ENCODE data around the gene ATAD3B.
A peak's percentile ranks its signal among the peaks of the same experiment; 100 is the strongest.
"Not testable (repeated sequence)": the region's sequence is repeated elsewhere in the genome, so short reads cannot be mapped to it uniquely, and the experiment has no call there.

Gene ATAD3B

DNA sequence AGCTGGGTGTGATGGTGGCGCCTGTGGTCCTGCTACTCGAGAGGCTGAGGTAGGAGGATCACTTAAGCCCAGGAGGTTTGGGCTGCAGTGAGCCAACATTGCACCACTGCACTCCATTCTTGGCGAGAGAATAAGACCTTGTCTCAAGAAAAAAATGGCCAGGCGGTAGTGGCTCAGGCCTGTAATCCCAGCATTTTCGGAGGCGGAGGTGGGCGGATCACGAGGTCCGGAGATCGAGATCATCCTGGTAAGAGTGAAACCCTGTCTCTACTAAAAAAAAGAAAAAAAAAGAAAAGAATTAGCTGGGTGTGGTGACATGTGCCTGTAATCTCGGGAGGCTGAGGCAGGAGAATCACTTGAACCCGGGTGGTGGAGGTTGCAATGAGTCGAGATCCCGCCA, 11.3 kb downstream of the ATAD3B start:
- DNase-seq, result no peak

GRCh38 chr1:1483714-1484113, 12.1 kb downstream of the ATAD3B start:
- no peak for DNase-seq

GRCh38 chr1:1484976-1485750, 13.6 kb downstream of the ATAD3B start:
- not testable (repeated sequence) for DNase-seq

- not testable (repeated sequence) for DNase-seq
These were observed 14.3 kb downstream of the ATAD3B start for GRCh38 chr1:1485755-1486317.

DNA sequence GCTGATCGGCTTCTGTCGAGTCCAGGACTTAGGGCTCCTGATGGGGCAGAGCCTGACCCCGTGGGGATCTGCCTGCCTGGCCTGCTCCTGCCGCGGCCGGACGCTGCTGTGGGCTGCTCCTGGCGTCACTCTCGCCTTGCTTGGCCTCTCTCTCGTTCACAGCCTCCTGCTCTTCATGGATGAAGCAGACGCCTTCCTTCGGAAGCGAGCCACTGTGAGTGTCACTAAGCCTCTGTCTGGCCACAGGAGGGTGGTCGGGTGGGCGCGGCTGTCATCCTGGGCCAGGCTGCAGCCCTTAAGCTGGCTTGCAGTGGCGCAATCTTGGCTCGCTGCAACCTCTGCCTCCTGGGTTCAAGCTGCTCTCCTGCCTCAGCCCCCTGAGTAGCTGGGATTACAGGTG, 16.1 kb downstream of the ATAD3B start:
- DNase-seq, result no peak

DNA sequence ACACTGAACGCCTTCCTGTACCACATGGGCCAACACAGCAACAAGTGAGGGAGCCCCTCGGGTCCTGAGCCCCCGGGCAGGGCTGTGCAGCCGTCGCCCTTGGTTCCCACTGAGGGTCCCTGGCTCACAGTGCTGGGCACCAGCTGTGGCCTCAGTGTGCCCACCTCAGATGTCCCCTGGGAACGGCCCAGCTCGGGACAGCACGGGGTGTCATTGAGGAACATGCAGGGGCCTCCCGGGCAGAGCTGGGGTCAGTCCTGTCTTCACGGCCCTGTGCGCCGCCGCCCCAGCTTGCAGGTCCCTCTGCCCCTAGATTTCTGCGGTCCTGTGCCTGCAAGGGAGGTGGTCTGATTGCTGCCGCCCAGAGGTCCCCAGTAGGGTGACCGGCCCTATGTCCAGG, 17.7 kb downstream of the ATAD3B start:
- DNase-seq, result no peak

DNA sequence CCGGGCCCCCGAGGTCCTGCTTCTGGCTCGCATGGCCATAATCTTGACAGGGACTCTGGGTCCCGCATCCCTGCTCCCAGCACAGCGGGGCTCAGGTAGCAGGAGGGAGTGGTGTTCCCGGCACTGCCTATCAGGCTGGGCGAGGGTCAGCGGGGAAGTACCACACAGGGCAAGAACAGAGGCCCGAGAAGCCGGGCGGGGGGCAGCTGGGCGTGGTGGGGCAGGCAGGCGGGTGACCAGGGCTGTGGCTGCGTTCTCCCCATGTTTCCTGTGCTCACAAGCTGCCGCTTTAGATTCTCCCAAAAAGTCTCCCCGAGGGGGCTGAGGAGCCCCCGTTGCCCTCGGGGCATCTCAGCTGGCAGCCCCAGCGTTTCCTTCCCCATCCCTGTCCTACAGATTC, 18.3 kb downstream of the ATAD3B start:
- no peak for DNase-seq

DNA sequence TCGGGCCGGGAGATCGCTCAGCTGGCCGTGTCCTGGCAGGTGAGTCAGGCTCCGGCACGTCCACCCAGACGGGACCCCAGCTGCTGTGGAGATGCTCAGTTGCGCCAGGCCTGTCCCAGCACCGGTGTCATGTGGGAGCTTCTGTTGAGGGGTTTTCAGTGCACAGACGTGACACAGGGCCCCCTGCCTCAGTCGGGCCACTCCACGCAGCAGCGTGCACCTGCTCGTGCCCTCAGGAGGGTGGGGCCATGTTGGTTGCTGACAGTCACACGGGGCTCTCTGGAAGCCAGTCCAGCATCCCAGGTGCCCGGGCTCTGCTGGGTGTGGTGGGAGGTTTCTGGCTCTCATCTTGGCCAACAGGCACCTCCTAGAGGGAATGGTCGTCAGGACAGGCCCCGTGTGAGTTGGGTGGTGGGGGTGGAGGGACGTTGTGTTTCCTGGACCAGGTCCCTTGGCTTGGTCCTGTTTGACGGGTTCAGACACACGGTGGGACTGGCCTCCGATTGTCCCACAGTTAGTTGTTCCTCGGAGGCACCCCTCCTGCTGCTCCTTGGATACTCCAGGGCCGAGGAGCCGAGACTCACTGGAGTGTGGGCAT, 19.2 kb downstream of the ATAD3B start:
- DNase-seq, result no peak

DNA sequence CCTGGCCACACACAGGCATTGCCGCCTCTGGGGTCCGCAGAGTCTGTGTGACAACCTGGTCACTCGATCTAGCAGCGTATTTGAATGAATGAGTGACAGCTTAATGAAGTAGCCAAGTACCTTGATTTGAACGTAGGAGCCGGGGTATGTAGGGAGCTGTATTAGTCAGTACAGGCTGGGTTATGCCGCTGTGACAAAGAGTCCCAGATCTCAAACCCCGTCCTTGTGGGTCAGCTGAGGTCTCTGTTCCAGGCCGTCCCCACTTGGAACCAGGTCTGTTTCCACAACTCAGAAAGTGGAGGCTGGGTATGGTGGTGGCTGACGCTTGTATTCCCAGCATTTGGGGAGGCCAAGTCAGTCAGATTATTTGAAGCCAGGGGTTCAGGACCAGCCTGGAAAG, 20.0 kb downstream of the ATAD3B start:
- no peak for DNase-seq

GRCh38 chr1:1494311-1494710, 22.7 kb downstream of the ATAD3B start:
- DNase-seq, result not testable (repeated sequence)

DNA sequence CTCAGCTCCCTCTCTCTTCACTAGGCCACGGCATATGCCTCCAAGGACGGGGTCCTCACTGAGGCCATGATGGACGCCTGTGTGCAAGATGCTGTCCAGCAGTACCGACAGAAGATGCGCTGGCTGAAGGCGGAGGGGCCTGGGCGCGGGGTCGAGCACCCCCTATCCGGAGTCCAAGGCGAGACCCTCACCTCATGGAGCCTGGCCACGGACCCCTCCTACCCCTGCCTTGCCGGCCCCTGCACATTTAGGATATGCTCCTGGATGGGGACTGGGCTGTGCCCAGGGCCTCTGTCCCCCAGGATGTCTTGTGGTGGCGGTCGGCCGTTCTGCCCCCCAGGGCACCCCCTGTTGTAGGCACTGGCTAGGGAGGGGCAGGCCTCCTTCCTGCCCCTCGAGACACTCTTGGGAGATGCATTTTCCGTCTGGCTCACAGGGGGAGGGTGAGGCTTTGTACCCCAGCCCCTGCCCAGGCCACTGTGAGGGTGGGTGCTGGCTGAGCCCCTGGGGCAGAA, 24.0 kb downstream of the ATAD3B start:
- not testable (repeated sequence) for DNase-seq

DNA sequence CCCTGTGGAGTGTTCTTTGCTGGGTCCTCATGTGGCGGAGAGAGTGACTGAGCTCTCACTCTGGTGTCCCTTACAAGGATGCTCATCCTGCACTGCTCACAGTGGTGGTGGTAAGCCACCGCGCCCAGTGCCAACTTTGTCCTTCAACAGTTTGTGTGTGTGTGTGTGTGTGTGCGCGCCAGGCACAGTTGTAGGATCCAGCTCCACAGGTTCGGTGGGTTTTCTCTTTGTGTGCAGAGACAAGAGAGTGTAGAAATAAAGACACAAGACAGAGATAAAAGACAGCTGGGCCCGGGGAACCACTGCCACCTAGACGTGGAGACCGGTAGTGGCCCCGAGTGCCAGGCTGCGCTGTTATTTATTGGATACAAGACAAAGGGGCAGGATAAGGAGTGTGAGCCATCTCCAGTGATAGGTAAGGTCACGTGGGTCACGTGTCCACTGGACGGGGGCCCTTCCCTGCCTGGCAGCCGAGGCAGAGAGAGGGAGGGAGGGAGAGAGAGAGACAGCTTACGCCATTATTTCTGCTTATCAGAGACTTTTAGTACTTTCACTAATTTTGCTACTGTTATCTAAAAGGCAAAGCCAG, 33.3 kb downstream of the ATAD3B start:
- DNase-seq, result peak; percentile 70

GRCh38 chr1:1505366-1505798, 33.8 kb downstream of the ATAD3B start:
- peak; percentile 41 for DNase-seq

DNA sequence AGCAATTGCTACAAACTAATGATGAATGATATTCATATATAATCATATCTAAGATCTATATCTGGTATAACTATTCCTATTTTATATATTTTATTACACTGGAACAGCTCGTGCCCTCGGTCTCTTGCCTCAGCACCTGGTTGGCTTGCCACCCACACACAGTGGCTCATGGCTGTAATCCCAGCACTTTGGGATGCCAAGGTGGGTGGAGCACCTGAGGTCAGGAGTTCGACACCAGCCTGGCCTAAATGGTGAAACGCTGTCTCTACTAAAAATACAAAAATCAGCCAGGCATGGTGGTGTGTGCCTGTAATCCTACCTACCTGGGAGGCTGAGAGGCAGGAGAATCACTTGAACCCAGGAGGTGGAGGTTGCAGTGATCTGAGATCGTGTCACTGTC, 34.2 kb downstream of the ATAD3B start:
- DNase-seq, result not testable (repeated sequence)

DNA sequence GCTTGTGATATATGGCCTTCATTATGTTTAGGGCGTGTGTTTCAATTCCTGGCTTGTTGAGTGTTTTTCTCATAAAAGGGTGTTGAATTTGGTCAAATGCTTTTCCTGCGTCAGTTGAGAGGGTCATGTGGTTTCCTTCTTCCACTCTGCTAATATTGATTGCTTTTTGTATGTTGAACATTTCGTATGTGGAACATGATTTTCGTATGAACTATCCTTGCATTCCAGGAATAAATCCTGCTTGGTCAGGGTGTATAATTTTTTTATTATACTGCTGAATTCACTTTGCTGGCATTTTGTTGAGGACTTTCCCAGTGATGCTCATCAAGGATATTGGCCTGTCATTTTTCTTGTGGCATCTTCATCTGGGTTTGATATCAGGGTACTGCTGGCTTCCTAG, 35.7 kb downstream of the ATAD3B start:
- DNase-seq, result no peak

GRCh38 chr1:1508775-1509464, 37.4 kb downstream of the ATAD3B start:
- not testable (repeated sequence) for DNase-seq

GRCh38 chr1:1509465-1509850, 37.9 kb downstream of the ATAD3B start:
- not testable (repeated sequence) for DNase-seq

GRCh38 chr1:1510912-1511532, 39.5 kb downstream of the ATAD3B start:
- peak; percentile 59 for DNase-seq

DNA sequence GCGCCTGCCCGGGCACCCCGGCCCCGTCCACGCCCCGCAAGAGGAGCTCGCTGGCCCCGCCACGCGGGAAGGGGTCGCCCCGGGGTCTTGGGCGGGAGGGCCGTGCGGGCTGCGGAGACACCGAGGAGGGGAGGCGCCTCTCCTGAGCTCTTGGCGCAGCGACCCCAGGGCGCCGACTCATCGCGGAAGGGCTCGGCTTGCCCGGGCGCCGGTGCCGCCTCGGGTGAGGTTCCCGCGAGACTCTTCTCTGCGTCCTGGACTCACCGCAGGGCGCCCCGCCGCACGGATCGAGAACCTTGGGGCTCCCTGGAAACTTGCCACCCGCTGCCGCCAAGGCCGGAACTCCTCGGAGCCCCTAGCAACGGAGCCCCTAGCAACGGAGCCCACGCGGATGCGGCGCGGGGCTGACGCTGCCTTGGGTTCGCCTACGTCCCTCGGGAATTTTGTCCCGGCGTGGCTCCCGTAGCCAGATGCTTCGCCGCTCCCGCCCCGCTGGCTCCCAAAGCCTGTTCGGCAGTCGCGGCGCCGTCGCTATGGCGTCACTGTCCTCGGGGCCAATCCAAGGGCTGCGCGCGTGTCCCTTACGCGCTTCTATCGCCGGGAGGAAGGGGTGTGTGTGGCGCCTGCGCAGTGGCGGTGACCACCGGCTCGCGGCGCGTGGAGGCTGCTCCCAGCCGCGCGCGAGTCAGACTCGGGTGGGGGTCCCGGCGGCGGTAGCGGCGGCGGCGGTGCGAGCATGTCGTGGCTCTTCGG, 40.1 kb downstream of the ATAD3B start, which contains the start of gene ATAD3A:
Gene ATAD3A, plus strand, starts transcription at position 630 of the 753 bp plus-strand sequence. Its CDS starts 107 bp downstream, at position 737.
- peak; percentile 98 for DNase-seq

- peak; percentile 8 for DNase-seq
These were observed 40.9 kb downstream of the ATAD3B start for GRCh38 chr1:1512425-1512824.

DNA sequence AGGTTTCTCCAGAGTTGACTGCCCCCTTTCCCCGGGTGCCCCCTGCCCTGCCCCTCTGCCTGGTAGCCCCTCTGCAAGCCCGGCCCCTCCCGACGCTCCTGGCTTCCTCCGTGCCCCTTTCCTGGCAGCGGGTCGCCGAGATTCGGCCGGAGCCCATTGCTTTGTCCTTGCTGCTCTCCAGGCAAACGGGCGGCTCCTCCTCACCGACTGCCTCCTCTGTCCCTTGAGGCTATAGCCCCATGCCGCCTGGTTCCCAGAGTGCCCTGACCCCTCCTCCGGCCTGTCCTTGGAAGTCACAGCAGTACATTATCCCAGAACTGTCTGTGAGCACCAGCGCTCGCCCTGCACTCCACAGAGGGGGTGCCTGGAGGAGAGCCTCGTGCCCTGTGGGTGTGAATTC, 42.1 kb downstream of the ATAD3B start:
- not testable (repeated sequence) for DNase-seq

- not testable (repeated sequence) for DNase-seq
These were observed 42.8 kb downstream of the ATAD3B start for GRCh38 chr1:1514376-1514775.

All from activated CD4-positive, alpha-beta T cell treated with anti-CD3 and anti-CD28 coated beads, Interleukin-2, amount 50 U/mL, for 16 hours (primary cell).